Caco-2 (cell line): Measurements from ENCODE around the gene PABPC1L. TPM values are rescaled to one million over a fixed set of nuclear protein-coding genes. Genes with fewer than 3 reads are reported as not detected.
A peak's percentile ranks its signal among the peaks of the same experiment; 100 is the strongest.

Experiments
- BruUV-seq: library from RNA; stranded (reverse); fragments of 400-500 nt; replicated peaks from 2 replicates; lab custom pipeline; 2021; lab: Mats Ljungman, UMichigan
- CTCF ChIA-PET: fragments of 300-600 bp; sonication (Branson Sonifier 250); formaldehyde crosslinking; loops from one replicate; lab custom pipeline; 2022; ENCODE audit warnings: antibody characterized with exemption; lab: Charles Lee
- POLR2A ChIA-PET: fragments of 300-600 bp; sonication (Branson Sonifier 250); formaldehyde crosslinking; loops from one replicate; lab custom pipeline; 2022; ENCODE audit warnings: antibody characterized with exemption; lab: Charles Lee
- DNase-seq, 2 experiments: peaks; one replicate each; pipeline versions ENCODE4 v3.0.0 to v3.0.0-alpha.2; 2020 to 2022
- H3K27me3 ChIP-seq: replicated peaks from 2 replicates; pipeline ENCODE4 v1.6.0; 2011; ENCODE audit warnings: low read length; ENCODE audit not compliant: control insufficient read depth, insufficient read depth
- H3K36me3 ChIP-seq: 2 replicates; pipeline ENCODE4 v1.5.1; 2011; ENCODE audit warnings: low read length; ENCODE audit not compliant: control insufficient read depth, insufficient read depth
- H3K4me1 ChIP-seq: fragments of 250-450 bp; sonication (Bioruptor Pico); 2 replicates; pipeline ENCODE4 v1.5.1; 2020; ENCODE audit warnings: mild to moderate bottlenecking
- H3K4me3 ChIP-seq: 2 replicates; pipeline ENCODE4 v1.5.1; 2011; ENCODE audit warnings: low read depth, mild to moderate bottlenecking, control low read depth, low read length
- H3K9me3 ChIP-seq: fragments of 250-450 bp; sonication (Bioruptor Pico); 2 replicates; pipeline ENCODE4 v1.5.1; 2020; ENCODE audit warnings: mild to moderate bottlenecking, moderate library complexity
- H3K27ac Mint-ChIP-seq: one replicate; pipeline ENCODE4 v1.8.0; 2022; ENCODE audit warnings: mixed read lengths; ENCODE audit not compliant: unreplicated experiment
- H3K27me3 Mint-ChIP-seq: one replicate; pipeline ENCODE4 v1.8.0; 2022; ENCODE audit warnings: mixed read lengths; ENCODE audit not compliant: insufficient read depth, unreplicated experiment
- H3K36me3 Mint-ChIP-seq: one replicate; pipeline ENCODE4 v1.8.0; 2022; ENCODE audit warnings: mild to moderate bottlenecking, mixed read lengths; ENCODE audit not compliant: insufficient read depth, unreplicated experiment
- H3K4me1 Mint-ChIP-seq: one replicate; pipeline ENCODE4 v1.8.0; 2022; ENCODE audit warnings: low read depth, mixed read lengths; ENCODE audit not compliant: unreplicated experiment
- H3K4me3 Mint-ChIP-seq: one replicate; pipeline ENCODE4 v1.8.0; 2022; ENCODE audit warnings: mild to moderate bottlenecking, moderate library complexity, mixed read lengths; ENCODE audit not compliant: unreplicated experiment
- H3K9me3 Mint-ChIP-seq: one replicate; pipeline ENCODE4 v1.8.0; 2022; ENCODE audit warnings: mixed read lengths; ENCODE audit not compliant: unreplicated experiment
- CTCF ChIP-seq, 2 experiments: fragments of 200-600 bp in 1 of 2; IDR thresholded peaks; 1 replicate in 1 of 2; 2 replicates in 1 of 2; pipeline versions ENCODE4 v1.5.1 to v1.8.0; 2011 to 2022; ENCODE audit warnings: antibody characterized with exemption in 1 of 2, control low read depth in 1 of 2, inconsistent platforms in 1 of 2, low read depth in 1 of 2, low read length in 1 of 2, mild to moderate bottlenecking in 1 of 2, moderate library complexity in 1 of 2; ENCODE audit not compliant: insufficient read depth in 1 of 2, severe bottlenecking in 1 of 2, unreplicated experiment in 1 of 2
- intact Hi-C: fragments of 100-400 bp; cut with micrococcal nuclease; formaldehyde crosslinking; loops from one replicate; pipeline ENCODE4 v1.10.0; 2022; ENCODE audit not compliant: unreplicated experiment
- total RNA-seq: library from RNA; stranded (reverse); gene quantifications from 2 replicates; pipeline ENCODE4 v1.2.3, GENCODE V29; 2022

The PABPC1L gene
- total RNA-seq, 1 experiment from 2014 or later: 255 TPM

- no peaks in the 10 kb centered on the region; the same call in 1 of the 2 replicates for H3K36me3 ChIP-seq
- Mint-ChIP-seq H3K27ac (peak within 1 kb of the TSS; percentile 94), H3K4me3 (peak within 1 kb of the TSS; percentile 99), H3K27me3 (no peaks in the 10 kb centered on the region), H3K4me1 (peaks cover 39% of the 10 kb centered on the region), H3K9me3 (no peaks in the 10 kb centered on the region), H3K36me3 (peaks cover 11% of the 10 kb centered on the region)
- intact Hi-C loops: loop anchor here (2.0 kb wide), 2 partner anchors 51 to 55 kb away; partner anchors contain the start of gene PABPC1L
- BruUV-seq: no TSS peak
- peak; percentile 99 to 100 for DNase-seq
- peaks cover 39% of the 10 kb centered on the region for H3K4me1 ChIP-seq
- H3K9me3 ChIP-seq: no peaks in the 10 kb centered on the region
- POLR2A ChIA-PET: interaction anchor here (1.0 to 2.0 kb wide), 2 partner anchors 10 to 19 kb away, joined by 4 to 5 read pairs; no protein-coding TSS in a partner anchor
- no peaks in the 10 kb centered on the region for H3K27me3 ChIP-seq
- CTCF ChIA-PET: interaction anchor here (0.5 to 1.4 kb wide), 5 partner anchors 11 to 325 kb away, joined by 3 to 4 read pairs (median 3); no protein-coding TSS in a partner anchor
- peak; percentile 40 to 90 for TF ChIP-seq CTCF (IDR thresholded peaks at IDR 0.05; ENCODE audit: insufficient read depth in 1 of 2, low read depth in 1 of 2, low read length in 1 of 2, severe bottlenecking in 1 of 2, unreplicated experiment in 1 of 2)
- H3K4me3 ChIP-seq: peak within 1 kb of the TSS; percentile 64
These were observed 56.4 kb downstream of the PABPC1L start, which contains the start of gene STK4 for GRCh38 chr20:44966030-44966961. TSS of gene STK4 (plus strand) at chr20:44966512. CDS start at chr20:44966569, 57 bp downstream.

DNA sequence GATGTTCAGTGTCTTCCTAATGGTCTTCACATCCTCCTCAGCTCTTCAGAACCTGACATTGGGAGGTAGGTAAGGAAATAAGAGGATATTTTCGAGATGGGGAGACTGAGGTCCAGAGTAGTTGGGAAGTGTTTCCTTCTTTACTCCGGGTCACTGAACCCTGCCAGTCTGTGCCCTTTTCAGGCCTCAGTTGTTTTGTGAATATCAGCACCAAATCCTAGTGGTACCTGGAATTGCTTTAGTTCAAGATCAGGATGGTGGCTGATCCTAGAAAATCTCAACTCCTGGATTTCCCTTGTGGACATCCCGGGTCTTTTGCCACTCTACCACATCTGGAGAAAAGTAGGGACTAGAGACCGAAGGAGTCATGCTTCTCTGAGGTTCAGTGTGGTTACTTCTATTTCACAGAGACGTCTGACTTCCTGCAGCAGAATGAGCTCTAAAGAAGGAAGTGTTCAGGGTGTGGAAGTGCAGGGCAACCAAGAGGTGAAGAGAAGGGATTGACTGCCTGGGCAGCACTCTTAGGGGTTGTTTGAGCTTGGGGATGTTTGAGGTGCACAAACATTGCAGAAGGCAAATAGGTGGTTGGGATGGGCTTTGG is 57.4 kb downstream of the PABPC1L start:
- no TSS peak for BruUV-seq
- H3K9me3 ChIP-seq: no peaks in the 10 kb centered on the region
- H3K36me3 Mint-ChIP-seq: peaks cover 11% of the 10 kb centered on the region
- TF ChIP-seq CTCF (IDR thresholded peaks at IDR 0.05; ENCODE audit: insufficient read depth in 1 of 2, low read depth in 1 of 2, low read length in 1 of 2, severe bottlenecking in 1 of 2, unreplicated experiment in 1 of 2): no peak
- intact Hi-C loops: loop anchor here (2.0 kb wide), 2 partner anchors 49 to 57 kb away; partner anchors contain the start of gene PABPC1L
- H3K4me1 Mint-ChIP-seq: peaks cover 29% of the 10 kb centered on the region
- no peaks in the 10 kb centered on the region for H3K27me3 ChIP-seq
- H3K36me3 ChIP-seq: no peaks in the 10 kb centered on the region; the same call in 1 of the 2 replicates
- peak overlapping the region; percentile 94 for H3K27ac Mint-ChIP-seq
- peak overlapping the region; percentile 64 for H3K4me3 ChIP-seq
- peaks cover 32% of the 10 kb centered on the region for H3K4me1 ChIP-seq
- H3K27me3 Mint-ChIP-seq: no peaks in the 10 kb centered on the region
- DNase-seq: no peak
- CTCF ChIA-PET: interaction anchor here (0.7 to 1.4 kb wide), 4 partner anchors 10 to 77 kb away, joined by 3 read pairs; no protein-coding TSS in a partner anchor
- no peaks in the 10 kb centered on the region for H3K9me3 Mint-ChIP-seq
- H3K4me3 Mint-ChIP-seq: peak overlapping the region; percentile 99
- POLR2A ChIA-PET: interaction anchor here (1.0 kb wide), 1 partner anchor 20 kb away, joined by 4 read pairs; no protein-coding TSS in a partner anchor
